Activated CD8-positive, alpha-beta memory T cell treated with anti-CD3 and anti-CD28 coated beads for 1 hour (primary cell): Measurements from ENCODE around the gene RAB31.
"Not testable (repeated sequence)": the region's sequence is repeated elsewhere in the genome, so short reads cannot be mapped to it uniquely, and the experiment has no call there.

Source experiments
- DNase-seq, 2 donors: peaks; one replicate each; pipeline ENCODE4 v3.0.0-alpha.2; 2020; ENCODE audit warnings: low read depth in 1 of 2; ENCODE audit errors: extremely low read depth in 1 of 2

The RAB31 gene

DNA sequence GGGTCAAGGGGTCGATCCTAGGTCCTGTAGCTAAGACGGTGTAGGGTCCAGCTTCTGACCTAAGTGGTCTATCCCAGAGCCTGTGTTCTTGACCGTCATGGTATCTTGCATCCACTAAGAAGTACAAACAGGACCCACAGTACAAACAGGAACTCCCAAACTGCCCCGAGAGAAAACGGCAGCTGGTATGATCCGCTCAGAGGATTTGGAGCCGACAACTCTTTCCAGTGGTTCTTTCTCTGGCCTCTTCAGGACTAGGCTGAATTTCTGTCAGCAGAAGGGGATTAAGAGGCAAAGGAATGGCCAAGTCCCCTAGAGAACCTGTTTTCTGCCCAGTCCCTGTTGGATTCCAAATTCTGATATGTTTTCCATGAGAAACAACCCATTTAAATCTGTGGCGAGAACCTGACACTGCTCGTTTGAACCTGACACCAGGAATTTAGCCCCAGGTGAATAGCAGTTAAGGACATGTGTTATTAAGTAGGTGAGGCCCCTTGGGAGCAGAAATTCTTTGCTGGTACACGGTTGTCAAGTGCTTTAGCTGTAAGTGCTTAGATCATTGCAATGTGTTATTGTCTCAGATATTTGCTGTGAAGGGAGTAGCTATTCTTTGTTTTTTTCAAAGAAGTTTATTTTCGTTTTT, 127.1 kb downstream of the RAB31 start:
- DNase-seq: no peak

GRCh38 chr18:9835825-9836224, 127.7 kb downstream of the RAB31 start:
- no peak for DNase-seq

GRCh38 chr18:9838144-9838877, 130.2 kb downstream of the RAB31 start:
- no peak for DNase-seq

DNA sequence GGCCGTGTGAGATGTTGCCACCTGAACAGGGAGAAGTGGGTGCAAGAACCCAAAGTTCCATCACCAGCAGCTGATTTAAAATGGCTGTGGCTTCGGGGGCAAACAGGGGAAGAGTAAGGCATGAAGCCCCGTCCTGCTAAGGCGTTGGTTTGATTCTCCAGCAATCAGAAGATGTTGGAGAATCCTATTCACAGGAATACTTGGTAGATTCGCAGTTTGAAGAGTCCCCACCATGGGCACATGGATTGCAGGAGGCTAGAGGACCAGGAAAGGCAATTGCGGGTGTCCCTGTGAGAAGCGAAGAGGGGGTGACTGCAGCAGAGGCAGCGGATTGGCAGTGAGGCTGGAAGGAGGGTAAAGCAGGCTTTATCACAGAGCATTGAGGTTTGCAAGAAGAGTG, 131.1 kb downstream of the RAB31 start:
- no peak for DNase-seq

DNA sequence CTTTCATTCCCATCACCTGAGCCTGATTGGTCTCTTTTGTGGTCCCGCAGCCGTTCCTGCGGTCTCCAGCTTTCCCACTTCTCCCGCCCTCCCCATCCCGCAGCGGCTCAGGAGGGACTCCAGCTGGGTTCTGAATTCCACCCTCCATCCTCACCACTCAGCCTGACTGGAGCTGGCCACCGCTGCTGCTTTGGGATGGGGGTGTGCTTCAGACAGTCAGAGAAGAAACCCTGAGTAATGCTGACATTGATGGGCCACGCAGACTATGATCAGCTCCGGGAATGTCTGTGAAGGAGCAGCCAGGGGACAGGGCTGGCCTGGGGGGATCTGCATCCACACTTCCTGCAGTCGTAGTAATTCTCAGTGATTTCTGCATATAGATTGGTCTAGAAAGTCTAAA, 131.8 kb downstream of the RAB31 start:
- no peak for DNase-seq

DNA sequence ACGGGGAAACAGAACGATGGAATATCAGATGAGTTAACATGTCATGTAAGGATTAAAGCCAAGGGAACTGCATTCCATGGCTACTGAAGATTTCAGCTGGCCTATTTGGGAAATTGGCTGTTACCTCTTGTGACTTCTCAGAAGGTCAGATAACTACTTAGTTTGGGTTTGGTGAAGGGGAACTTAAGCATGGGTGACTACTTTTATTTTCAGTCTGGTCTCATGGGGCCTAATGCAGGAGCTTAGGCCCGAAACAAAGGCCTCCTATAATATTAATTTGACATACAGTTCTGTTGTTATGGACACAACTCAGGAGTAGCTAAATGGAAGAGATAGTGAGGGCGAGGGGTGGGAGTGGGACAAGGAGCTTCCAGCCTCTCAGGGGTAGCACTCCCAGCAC, 133.7 kb downstream of the RAB31 start:
- DNase-seq: no peak

- DNase-seq: no peak
Observed at GRCh38 chr18:9842448-9842847, 134.3 kb downstream of the RAB31 start.

DNA sequence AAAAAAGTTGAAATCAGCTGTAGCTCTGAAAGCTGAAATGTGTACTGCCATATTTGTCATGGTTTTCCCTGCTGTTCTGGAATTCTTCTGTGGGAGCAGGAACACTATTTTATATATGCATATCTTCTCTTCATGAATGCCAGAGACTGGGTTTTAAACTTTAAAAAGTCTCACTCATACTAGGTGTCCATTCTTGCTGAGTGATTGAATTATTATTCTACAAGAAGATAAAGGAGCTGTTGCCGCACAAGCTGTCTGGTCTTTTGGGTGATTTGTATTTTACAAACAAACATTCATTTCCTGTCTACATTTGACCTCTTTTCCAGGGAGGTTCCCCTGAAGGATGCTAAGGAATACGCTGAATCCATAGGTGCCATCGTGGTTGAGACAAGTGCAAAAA, 137.2 kb downstream of the RAB31 start:
- DNase-seq: no peak

DNA sequence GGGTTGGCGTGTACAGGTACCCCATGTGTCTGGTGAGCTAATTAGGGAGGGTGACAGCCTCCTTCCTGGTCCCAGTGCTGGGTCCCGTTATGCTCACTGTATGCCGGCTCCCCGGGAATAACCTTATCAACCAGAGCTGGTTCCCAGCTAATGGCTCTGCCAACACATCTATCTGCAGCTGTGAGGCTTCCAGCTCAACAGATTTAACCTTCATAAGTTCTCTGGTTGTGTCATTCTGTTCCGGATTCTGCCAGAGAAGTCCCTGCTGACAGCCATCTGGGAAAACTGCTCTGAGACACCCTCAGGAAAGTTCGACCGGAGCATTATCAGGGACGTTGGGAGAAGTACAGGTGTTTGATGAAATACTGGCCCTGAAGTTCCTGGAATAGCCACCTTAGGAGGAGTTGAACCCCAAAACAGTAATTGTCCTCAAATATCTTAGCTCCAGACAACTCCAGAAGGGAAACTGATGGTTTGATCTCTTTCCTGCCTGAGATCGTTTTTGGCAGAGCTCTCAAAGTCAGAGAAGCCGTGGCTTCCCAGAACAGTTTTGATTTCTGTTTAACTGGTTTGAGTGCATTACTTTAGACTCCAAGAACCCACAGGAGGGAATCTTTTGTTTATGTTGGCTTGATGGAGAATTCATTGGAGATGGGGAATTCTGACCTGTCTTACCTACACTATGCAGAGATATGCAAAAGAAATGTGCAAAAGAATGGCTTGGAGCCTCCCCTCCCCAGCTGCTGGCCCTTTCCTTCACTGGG, 138.2 kb downstream of the RAB31 start:
- DNase-seq: no peak

DNA sequence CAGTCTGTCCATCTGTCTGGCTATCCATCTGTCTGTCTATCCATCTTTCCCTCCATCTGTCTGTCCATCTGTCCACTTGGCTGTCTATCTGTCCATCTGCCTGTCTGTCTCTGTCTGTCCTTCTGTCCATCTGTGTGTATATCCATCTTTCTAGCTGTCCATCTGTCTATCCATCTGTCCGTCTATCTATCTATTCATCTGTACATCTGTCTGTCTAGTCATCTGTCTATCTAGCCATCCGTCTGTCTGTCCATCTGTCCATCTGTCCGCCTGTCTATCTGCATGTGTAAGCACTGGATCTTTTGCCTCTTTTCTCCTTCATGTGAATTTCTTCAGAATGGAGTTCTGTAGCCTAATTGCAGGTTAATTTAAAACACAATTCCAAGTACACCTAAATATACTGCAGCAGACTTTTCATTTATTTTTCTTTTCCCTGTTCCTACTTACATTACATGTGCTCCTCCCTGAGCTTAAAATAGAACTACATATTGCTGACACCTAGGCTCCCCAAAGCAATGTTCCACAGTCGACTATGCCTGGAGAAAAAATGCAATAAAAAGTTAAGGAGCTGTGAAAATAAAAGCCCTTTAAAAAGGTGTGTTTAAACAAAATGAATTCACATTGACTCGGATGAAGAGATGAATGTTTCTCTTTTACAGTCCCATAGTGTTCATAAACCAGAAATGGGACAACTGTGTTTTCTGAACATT, 140.2 kb downstream of the RAB31 start:
- DNase-seq: no peak

- no peak for DNase-seq
Observed at GRCh38 chr18:9849407-9850283, 141.5 kb downstream of the RAB31 start.

DNA sequence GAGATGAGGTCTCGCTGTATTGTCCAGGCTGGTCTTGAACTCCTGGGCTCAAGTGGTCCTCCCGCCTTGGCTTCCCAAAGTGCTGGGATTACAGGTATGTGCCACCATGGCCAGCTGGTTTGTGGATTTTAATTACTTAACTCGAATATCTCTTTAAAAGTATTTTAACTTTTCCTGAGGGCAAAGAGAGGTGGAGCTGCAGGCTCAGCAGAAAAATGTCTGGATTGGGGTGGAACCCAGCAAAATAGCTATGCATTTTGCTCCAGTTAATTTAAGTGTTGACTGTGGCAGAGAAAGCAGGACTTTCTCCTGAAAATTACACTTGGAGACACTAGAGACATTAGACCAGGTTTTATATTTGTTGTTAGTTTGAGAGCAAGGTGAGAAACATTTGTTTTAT, 142.2 kb downstream of the RAB31 start:
- no peak for DNase-seq

DNA sequence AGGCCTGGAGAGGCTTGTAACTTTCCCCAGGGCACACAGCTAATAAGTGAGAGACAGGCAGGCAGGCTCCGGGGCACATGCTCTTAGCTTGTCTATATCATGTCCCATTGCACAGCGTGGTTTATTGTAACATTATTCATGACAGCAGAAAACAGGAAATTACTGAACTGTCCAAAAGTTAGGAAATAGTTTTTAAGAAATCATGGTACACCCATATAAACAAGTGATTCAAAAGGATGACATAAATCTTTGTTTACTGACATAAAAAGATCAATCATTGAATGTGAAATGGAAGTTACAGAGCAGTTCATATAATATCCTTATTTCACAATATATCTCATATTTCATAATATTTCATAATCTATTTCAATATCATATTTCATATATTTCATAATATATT, 143.4 kb downstream of the RAB31 start:
- no peak for DNase-seq

DNA sequence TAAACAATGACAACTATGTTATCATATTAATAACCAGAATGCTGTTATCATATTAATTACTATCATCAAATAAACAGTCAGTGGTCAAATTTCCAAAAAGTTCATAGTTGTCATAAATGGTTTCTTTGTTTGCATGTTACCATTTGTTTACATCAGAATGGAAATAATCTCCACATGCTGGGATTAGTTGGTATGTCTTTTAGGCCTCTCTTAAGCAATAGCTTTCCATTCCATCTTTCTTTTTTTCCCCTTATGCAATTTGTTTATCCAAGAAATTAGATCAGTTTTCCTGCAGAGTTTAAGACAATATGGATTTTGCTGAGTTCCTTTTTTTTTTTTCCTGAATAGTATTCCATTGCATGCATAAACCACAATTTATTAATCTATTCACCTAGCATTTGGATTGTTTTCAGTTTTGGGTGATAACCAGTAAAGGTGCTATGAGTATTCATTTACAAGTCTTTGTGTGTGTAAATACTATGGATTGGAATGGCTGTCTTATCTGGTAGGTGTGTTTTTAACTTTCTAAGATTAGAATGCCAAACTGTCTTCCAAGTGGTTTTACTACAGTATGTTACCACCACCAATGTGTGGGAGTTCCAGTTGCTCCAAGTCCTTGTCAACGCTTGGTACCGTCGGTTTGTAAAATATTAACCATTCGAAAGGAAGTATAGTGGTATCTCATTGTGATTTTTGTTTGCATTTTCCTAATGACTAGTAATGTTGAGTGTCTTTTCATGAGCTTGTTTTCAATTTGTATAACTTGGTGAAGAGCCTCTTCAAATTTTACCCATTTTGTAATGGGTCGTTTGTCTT, 144.4 kb downstream of the RAB31 start:
- no peak for DNase-seq

- DNase-seq: no peak
Observed at GRCh38 chr18:9854801-9855676, 146.9 kb downstream of the RAB31 start.

GRCh38 chr18:9855681-9856080, 147.6 kb downstream of the RAB31 start:
- no peak for DNase-seq

DNA sequence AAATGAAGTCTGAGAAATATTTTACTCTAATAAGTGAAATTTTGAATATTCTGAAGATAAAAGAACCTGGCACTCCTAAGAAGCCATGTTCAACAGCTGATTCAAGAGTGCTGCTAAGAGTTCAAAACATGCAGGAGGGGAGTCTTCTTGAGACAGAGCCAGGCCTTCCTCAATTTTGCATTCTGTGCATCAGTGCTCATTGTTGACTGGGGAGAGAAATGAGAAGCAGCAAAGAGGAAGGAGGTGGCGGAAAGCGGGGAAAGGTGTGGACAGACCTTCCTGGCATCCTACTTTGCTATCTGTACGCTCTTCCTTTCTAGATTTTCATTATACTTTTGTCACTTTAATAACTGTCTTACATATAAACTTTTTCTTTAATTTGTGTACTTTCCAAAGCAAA, 148.0 kb downstream of the RAB31 start:
- no peak for DNase-seq

GRCh38 chr18:9857479-9857998, 149.4 kb downstream of the RAB31 start:
- DNase-seq: not testable (repeated sequence)
